ENCODE measurements around the gene METTL24. TPM values are rescaled to one million over a fixed set of nuclear protein-coding genes. Genes with fewer than 3 reads are reported as not detected.

METTL24 gene
- total RNA-seq, 2 donors from 2014 or later: 0.96 to 3.0 TPM

DNA sequence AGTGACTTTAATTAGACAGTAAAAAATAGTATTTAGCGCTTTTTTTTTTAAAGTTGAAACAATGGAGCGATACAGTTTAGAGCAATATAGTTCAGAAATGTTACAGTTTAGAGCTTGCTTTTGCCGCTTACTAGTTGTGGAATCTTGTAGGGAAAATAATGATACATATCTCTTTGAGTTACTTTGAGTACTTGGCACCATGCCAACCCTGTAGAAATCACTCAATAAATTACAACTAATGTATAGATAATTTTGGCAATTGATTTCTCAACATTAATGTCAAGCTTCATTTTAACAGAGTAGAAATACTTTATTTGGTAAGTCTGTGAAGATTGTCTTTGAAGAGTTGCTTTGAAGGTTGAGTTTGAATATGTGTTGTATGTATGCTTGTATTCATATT lies 150.5 kb downstream of the METTL24 start:
- 97% methylated on average over 3 of the region's 3 CpGs for WGBS

DNA sequence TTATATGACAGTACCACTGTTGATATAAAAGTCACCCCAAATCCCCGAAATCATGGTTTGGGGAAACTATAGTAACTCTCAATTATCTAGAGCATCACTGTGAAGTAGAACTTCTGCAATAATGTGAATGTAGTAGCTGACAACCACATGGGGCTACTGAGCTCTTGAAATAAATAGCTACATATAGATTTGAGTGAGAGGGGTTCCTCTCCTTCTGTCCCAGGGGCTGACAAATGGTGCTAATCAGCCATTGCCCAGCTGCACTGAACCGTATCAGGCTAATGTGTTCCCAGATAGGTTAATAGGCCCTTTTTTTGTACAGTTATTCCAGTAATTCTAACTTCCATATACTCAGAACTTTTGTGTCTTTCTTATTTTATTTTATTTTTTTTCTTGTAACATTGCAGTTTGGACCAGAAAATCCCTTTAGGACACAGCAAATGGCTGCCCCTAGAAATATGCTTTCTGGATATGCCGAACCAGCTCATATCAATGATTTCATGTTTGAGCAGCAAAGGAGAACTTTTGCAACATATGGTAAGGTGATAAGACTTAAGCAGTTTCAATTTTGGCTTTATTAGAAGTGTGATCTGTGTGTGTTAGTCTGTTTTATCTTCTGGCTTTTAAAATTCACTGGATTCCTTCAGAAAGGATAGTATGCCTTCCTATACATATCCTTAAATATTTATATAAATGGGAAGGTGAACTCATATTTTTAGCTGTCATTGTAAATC lies 156.8 kb downstream of the METTL24 start:
- Histone ChIP-seq H3K27ac (no peak overlapping the region), H3K4me3 (no peak overlapping the region), H3K27me3 (replicated peaks; ENCODE audit: insufficient read depth) (no peaks in the 10 kb centered on the region), H3K4me1 (replicated peaks) (no peaks in the 10 kb centered on the region), H3K36me3 (no peaks in the 10 kb centered on the region), H3K9me3 (no peaks in the 10 kb centered on the region)
- intact Hi-C loops (cut with DNase I): no loop called here
- no peak for DNase-seq (ENCODE audit: low spot score)
- 90% methylated on average over 3 of the region's 3 CpGs for WGBS
- TF ChIP-seq POLR2A (IDR thresholded peaks at IDR 0.05) (no peak), POLR2AphosphoS5 (IDR thresholded peaks at IDR 0.05) (no peak)
- TF ChIP-seq, protein P1, sequence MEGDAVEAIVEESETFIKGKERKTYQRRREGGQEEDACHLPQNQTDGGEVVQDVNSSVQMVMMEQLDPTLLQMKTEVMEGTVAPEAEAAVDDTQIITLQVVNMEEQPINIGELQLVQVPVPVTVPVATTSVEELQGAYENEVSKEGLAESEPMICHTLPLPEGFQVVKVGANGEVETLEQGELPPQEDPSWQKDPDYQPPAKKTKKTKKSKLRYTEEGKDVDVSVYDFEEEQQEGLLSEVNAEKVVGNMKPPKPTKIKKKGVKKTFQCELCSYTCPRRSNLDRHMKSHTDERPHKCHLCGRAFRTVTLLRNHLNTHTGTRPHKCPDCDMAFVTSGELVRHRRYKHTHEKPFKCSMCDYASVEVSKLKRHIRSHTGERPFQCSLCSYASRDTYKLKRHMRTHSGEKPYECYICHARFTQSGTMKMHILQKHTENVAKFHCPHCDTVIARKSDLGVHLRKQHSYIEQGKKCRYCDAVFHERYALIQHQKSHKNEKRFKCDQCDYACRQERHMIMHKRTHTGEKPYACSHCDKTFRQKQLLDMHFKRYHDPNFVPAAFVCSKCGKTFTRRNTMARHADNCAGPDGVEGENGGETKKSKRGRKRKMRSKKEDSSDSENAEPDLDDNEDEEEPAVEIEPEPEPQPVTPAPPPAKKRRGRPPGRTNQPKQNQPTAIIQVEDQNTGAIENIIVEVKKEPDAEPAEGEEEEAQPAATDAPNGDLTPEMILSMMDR (IDR thresholded peaks at IDR 0.05): no peak

More for the DNA sequence above, 150.5 kb downstream of the METTL24 start:
- DNase-seq (ENCODE audit: low spot score): no peak
- H3K27ac ChIP-seq: no peak overlapping the region
- intact Hi-C loops (cut with DNase I): no loop called here
- no peaks in the 10 kb centered on the region for H3K27me3 ChIP-seq (replicated peaks; ENCODE audit: insufficient read depth)
- H3K36me3 ChIP-seq: peaks cover 0 to 8% of the 10 kb centered on the region in 2 donors
- no peaks in the 10 kb centered on the region for H3K9me3 ChIP-seq
- TF ChIP-seq, protein P1 (IDR thresholded peaks at IDR 0.05): no peak
- TF ChIP-seq POLR2A (IDR thresholded peaks at IDR 0.05): no peak
- no peaks in the 10 kb centered on the region for H3K4me1 ChIP-seq (replicated peaks)
- H3K4me3 ChIP-seq: no peak overlapping the region

DNA sequence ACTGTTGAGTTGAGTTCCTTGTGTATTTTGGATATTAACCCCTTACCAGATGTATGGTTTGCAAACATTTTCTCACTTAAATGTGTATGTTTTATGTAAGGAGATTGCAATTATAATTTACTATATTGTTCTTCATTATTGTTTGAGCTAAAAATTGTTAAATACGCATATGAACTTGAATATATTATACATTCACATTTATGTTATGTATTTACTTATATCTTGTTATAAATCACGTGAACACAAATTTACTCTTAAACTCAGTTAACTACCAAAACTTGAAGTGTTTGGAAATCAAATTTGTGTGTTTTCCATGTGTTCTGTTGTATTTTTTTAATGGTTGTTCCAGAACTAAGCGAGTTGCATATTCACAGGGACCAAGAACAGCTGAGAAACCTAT lies 159.6 kb downstream of the METTL24 start:
- Histone ChIP-seq H3K4me1 (replicated peaks) (no peaks in the 10 kb centered on the region), H3K27me3 (replicated peaks; ENCODE audit: insufficient read depth) (no peaks in the 10 kb centered on the region), H3K4me3 (no peak overlapping the region), H3K27ac (no peak overlapping the region), H3K9me3 (no peaks in the 10 kb centered on the region), H3K36me3 (no peaks in the 10 kb centered on the region)
- no peak for DNase-seq (ENCODE audit: low spot score)
- TF ChIP-seq, protein P1 (IDR thresholded peaks at IDR 0.05): no peak
- no peak for TF ChIP-seq POLR2AphosphoS5 (IDR thresholded peaks at IDR 0.05)
- no peak for TF ChIP-seq POLR2A (IDR thresholded peaks at IDR 0.05)
- 99% methylated on average over 3 of the region's 3 CpGs for WGBS
- intact Hi-C loops (cut with DNase I): no loop called here

DNA sequence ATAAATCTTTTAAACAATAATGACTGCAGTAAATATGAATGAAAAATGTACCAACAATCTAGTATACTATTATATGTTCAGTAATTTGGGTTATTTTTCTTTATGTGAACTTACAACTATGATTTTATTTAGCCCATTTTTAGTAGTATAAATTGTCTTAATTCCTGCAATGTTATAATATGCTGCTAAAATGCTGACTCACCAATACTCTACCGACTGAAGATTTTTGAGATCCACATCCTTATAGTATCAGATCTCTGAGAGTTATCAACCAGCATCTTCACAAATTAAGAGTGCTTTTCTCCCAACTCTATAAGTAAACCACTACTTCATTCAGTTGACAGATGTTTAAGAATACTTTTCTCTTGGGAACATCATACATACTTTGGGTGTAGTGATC lies 161.3 kb downstream of the METTL24 start:
- no peaks in the 10 kb centered on the region for H3K4me1 ChIP-seq (replicated peaks)
- 85% methylated on average over 1 of the region's 1 CpG for WGBS
- intact Hi-C loops (cut with DNase I): no loop called here
- no peak overlapping the region for H3K27ac ChIP-seq
- no peak for TF ChIP-seq POLR2AphosphoS5 (IDR thresholded peaks at IDR 0.05)
- TF ChIP-seq, protein P1 (IDR thresholded peaks at IDR 0.05): no peak
- no peak for TF ChIP-seq POLR2A (IDR thresholded peaks at IDR 0.05)
- no peak overlapping the region for H3K4me3 ChIP-seq
- DNase-seq (ENCODE audit: low spot score): no peak
- H3K27me3 ChIP-seq (replicated peaks; ENCODE audit: insufficient read depth): no peaks in the 10 kb centered on the region
- no peaks in the 10 kb centered on the region for H3K9me3 ChIP-seq
- H3K36me3 ChIP-seq: no peaks in the 10 kb centered on the region

DNA sequence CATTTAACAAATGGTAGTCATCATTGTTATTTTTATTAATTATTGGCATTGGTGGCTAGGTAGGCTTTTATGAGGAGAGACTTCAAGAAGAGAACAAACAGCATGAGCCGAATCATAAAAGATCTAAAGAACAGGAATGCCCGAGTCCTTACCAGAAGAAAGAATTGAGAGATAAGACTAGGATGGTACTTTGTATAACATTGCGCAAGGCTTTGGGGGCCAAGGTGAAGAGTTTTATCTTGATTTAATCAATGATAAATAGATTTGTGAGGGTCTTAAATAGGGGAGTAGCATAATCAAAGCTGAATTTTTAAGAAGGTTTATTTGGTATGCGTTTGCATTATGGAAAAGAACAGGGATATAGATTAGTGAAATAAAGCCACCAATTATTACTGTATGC lies 162.5 kb downstream of the METTL24 start:
- intact Hi-C loops (cut with DNase I): no loop called here
- Histone ChIP-seq H3K9me3 (no peaks in the 10 kb centered on the region), H3K4me1 (replicated peaks) (no peaks in the 10 kb centered on the region), H3K36me3 (no peaks in the 10 kb centered on the region), H3K4me3 (no peak overlapping the region), H3K27me3 (replicated peaks; ENCODE audit: insufficient read depth) (no peaks in the 10 kb centered on the region), H3K27ac (no peak overlapping the region)
- WGBS: 63% methylated on average over 4 of the region's 4 CpGs
- no peak for DNase-seq (ENCODE audit: low spot score)
- TF ChIP-seq, protein P1 (IDR thresholded peaks at IDR 0.05): no peak
- TF ChIP-seq POLR2A (IDR thresholded peaks at IDR 0.05) (no peak), POLR2AphosphoS5 (IDR thresholded peaks at IDR 0.05) (no peak)

All from prostate gland (tissue), 2 donors.